Bronchial epithelial cell (primary cell): ENCODE measurements around the gene LRP5. TPM values are rescaled to one million over a fixed set of nuclear protein-coding genes. Genes with fewer than 3 reads are reported as not detected.
"Not testable (repeated sequence)": the region's sequence is repeated elsewhere in the genome, so short reads cannot be mapped to it uniquely, and the experiment has no call there.

Experiments used
- DNase-seq: peaks from one replicate; pipeline ENCODE4 v3.0.0-alpha.2; 2010; ENCODE audit warnings: low read depth
- FAIRE-seq: peaks from 2 replicates; lab custom pipeline; 2011; peaks lifted over from hg19 to GRCh38; lab: Jason Lieb, UNC
- H3K27me3 ChIP-seq: 2 replicates; pipeline ENCODE4 v1.5.1; 2011; ENCODE audit warnings: low read length; ENCODE audit not compliant: control insufficient read depth, insufficient read depth
- H3K36me3 ChIP-seq: 2 replicates; pipeline ENCODE4 v1.5.1; 2011; ENCODE audit warnings: low read length; ENCODE audit not compliant: control insufficient read depth, insufficient read depth
- H3K4me3 ChIP-seq: 2 replicates; pipeline ENCODE4 v1.5.1; 2011; ENCODE audit warnings: mild to moderate bottlenecking, low read depth, low read length, control low read depth
- total RNA-seq: library from RNA; depleted of rRNA; stranded (reverse); fragments of >200 nt; gene quantifications from 2 replicates; pipeline ENCODE4 v1.2.1, GENCODE V29; 2014
- TF ChIP-seq, protein P1 (sequence below): IDR thresholded peaks from 2 replicates; pipeline ENCODE4 v1.5.1; 2011; ENCODE audit warnings: mild to moderate bottlenecking, moderate library complexity, low read length, control low read depth, inconsistent platforms; ENCODE audit not compliant: insufficient read depth, severe bottlenecking

The LRP5 gene
- total RNA-seq, 1 donor from 2014 or later, result 21.6 TPM

- Histone ChIP-seq H3K27me3 (no peaks in the 10 kb centered on the region), H3K36me3 (no peaks in the 10 kb centered on the region), H3K4me3 (no peak overlapping the region)
- TF ChIP-seq, protein P1, sequence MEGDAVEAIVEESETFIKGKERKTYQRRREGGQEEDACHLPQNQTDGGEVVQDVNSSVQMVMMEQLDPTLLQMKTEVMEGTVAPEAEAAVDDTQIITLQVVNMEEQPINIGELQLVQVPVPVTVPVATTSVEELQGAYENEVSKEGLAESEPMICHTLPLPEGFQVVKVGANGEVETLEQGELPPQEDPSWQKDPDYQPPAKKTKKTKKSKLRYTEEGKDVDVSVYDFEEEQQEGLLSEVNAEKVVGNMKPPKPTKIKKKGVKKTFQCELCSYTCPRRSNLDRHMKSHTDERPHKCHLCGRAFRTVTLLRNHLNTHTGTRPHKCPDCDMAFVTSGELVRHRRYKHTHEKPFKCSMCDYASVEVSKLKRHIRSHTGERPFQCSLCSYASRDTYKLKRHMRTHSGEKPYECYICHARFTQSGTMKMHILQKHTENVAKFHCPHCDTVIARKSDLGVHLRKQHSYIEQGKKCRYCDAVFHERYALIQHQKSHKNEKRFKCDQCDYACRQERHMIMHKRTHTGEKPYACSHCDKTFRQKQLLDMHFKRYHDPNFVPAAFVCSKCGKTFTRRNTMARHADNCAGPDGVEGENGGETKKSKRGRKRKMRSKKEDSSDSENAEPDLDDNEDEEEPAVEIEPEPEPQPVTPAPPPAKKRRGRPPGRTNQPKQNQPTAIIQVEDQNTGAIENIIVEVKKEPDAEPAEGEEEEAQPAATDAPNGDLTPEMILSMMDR, result peak; percentile 2
- no peak for FAIRE-seq
- DNase-seq, result peak; percentile 56
Measured at GRCh38 chr11:68342459-68343158, 30.2 kb downstream of the LRP5 start.

DNA sequence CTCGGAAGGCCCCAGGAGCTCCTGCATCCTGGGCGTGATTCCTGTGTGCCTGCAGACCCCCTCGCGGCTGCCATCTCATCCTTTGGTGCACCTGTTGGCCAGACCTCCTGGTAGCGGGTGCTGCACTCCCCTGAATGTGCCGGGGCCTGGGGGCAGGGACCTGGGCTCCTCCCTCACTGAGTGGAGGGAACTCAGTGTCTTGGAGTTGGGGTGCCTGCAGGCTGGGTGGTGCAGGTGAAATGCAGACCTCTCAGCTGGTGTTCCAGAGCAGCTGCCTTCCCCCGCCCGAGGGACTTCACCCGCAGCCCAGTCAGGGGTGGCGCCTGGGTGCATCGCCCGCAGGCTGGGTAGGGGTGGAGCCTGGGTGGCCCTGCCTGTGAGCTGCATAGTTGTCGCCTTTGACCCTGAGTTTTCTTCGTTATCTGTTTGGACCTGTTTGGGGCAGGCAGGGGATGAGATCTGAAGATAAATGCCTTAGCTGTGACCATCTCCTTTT, 31.4 kb downstream of the LRP5 start:
- DNase-seq (no peak), FAIRE-seq (peak; percentile 7)
- TF ChIP-seq, protein P1, result no peak
- Histone ChIP-seq H3K4me3 (no peak overlapping the region), H3K36me3 (no peaks in the 10 kb centered on the region), H3K27me3 (no peaks in the 10 kb centered on the region)

DNA sequence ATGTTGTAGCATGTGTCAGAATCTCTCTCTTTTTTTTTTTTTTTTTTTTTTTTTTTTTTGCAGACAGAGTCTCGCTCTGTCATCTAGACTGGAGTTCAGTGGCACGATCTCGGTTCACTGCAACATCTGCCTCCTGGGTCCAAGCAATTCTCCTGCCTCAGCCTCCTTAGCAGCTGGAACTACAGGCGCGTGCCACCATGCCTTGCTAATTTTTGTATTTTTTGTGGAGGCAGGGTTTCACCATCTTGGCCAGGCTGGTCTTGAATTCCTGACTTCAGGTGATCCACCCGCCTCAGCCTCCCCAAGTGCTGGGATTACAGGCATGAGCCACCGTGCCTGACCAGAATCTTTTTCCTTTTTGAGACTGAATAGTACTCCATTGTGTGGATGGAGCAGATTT, 32.4 kb downstream of the LRP5 start:
- H3K4me3 ChIP-seq, FAIRE-seq: not testable (repeated sequence)

DNA sequence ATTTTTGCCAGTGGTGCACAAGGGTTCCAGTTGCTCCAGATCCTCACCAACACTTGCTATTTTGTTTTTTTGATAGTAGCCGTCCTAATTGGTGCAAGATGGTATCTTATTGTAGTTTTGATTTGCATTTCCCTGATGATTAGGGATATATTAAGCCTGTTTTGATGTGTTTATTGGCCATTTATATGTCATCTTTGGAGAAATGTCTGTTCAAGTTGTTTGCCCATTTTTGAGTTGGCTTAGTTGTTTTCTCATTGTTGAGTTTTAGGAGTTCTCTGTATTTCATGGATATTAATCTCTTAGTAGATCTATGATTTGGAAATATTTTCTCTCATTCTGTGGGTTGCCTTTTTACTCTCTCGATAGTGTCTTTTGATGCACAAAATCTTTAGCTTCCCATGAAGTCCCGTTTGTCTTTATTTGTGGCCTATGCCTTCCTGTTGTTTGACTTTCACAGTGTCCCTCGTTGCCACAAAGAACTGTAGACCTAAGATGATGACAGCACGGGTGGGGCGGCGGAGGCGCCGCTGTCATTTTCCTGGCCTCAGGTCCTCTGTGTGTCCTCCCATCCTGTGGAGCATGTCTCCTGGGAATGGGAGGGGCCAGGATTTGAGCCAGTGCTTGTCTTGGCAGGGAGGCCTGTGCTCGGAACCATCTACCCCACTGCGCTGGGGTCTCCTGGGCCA, 33.5 kb downstream of the LRP5 start:
- no peak for FAIRE-seq
- Histone ChIP-seq H3K27me3 (no peaks in the 10 kb centered on the region), H3K36me3 (no peaks in the 10 kb centered on the region), H3K4me3 (no peak overlapping the region)
- DNase-seq, result no peak
- TF ChIP-seq, protein P1, result no peak

More for the DNA sequence above, 32.4 kb downstream of the LRP5 start:
- DNase-seq, H3K27me3 ChIP-seq, H3K36me3 ChIP-seq: not testable (repeated sequence)

DNA sequence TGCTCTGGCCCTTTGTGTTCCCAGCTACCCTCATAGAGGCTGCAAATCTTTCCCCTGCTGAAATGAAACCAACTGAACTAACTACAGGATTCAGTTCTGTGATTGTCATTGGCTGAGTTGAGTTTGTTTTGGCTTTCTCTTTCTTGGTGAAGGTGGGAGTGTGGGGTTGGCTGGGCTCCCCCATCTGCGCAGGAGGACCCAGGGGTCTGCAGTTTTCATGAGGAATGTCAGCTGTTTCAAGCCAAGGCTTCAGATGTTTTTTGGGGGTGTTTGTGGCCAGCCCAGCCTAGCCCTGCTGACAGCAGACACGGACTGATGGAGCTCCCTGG, 34.0 kb downstream of the LRP5 start:
- Histone ChIP-seq H3K27me3 (no peaks in the 10 kb centered on the region), H3K36me3 (no peaks in the 10 kb centered on the region), H3K4me3 (no peak overlapping the region)
- DNase-seq, result no peak
- FAIRE-seq, result peak; percentile 18
- TF ChIP-seq, protein P1, result no peak

GRCh38 chr11:68347345-68347744, 35.0 kb downstream of the LRP5 start:
- FAIRE-seq, result no peak
- no peak for DNase-seq
- TF ChIP-seq, protein P1, result no peak
- H3K36me3 ChIP-seq, result no peaks in the 10 kb centered on the region
- H3K4me3 ChIP-seq, result no peak overlapping the region
- no peaks in the 10 kb centered on the region for H3K27me3 ChIP-seq
